Measurements from ENCODE around the gene S1PR5. TPM values are rescaled to one million over a fixed set of nuclear protein-coding genes. Genes with fewer than 3 reads are reported as not detected.

The S1PR5 gene
- total and polyA plus RNA-seq, 4 donors, result 0.17 to 0.56 (median 0.34) TPM

DNA sequence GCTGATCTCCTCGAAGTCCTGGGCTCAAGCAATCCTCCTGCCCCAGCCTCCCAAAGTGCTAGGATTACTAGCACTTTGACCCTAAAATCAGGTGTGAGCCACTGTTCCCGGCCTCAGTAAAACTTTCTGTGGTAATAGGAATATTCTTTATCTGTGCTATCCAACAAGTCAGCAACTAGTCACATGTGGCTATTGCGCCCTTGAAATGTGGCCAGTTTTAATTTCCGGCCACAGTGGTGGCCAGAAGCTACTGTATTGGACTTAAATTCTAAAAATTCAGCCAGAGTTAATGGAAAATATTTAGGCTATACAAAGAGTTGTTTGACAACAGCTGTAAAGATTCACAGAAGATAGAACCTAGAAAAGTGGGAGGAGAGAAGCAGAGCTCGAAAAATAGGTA is 44.1 kb downstream of the S1PR5 start:
- H3K9me3 ChIP-seq (ENCODE audit: control insufficient read depth in 4 of 4, low read length in 3 of 4), result no peaks in the 10 kb centered on the region
- WGBS, result 81% methylated on average over 5 of the region's 5 CpGs
- TF ChIP-seq FOXA1 (IDR thresholded peaks at IDR 0.05), result no peak
- no peak for TF ChIP-seq FOXA2 (IDR thresholded peaks at IDR 0.05)
- TF ChIP-seq, protein P1, sequence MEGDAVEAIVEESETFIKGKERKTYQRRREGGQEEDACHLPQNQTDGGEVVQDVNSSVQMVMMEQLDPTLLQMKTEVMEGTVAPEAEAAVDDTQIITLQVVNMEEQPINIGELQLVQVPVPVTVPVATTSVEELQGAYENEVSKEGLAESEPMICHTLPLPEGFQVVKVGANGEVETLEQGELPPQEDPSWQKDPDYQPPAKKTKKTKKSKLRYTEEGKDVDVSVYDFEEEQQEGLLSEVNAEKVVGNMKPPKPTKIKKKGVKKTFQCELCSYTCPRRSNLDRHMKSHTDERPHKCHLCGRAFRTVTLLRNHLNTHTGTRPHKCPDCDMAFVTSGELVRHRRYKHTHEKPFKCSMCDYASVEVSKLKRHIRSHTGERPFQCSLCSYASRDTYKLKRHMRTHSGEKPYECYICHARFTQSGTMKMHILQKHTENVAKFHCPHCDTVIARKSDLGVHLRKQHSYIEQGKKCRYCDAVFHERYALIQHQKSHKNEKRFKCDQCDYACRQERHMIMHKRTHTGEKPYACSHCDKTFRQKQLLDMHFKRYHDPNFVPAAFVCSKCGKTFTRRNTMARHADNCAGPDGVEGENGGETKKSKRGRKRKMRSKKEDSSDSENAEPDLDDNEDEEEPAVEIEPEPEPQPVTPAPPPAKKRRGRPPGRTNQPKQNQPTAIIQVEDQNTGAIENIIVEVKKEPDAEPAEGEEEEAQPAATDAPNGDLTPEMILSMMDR (IDR thresholded peaks at IDR 0.05; ENCODE audit: low read depth, low read length, missing input control), result no peak
- H3K4me3 ChIP-seq (ENCODE audit: low read depth in 1 of 3, low read length in 3 of 3), result no peak overlapping the region
- DNase-seq (ENCODE audit: low spot score), result no peak
- no peaks in the 10 kb centered on the region for H3K36me3 ChIP-seq (ENCODE audit: control insufficient read depth in 4 of 4, insufficient read depth in 3 of 4, low read depth in 1 of 4, low read length in 3 of 4)
- no peaks in the 10 kb centered on the region for H3K27me3 ChIP-seq (ENCODE audit: control insufficient read depth in 4 of 4, insufficient read depth in 4 of 4, low read length in 3 of 4)
- no peak overlapping the region for H3K9ac ChIP-seq (ENCODE audit: low read depth in 1 of 2, low read length in 2 of 2)
- H3K4me1 ChIP-seq (ENCODE audit: control insufficient read depth in 4 of 4, insufficient read depth in 4 of 4, low read length in 3 of 4), result no peaks in the 10 kb centered on the region
- H3K27ac ChIP-seq (ENCODE audit: low read depth in 1 of 2, low read length in 2 of 2), result no peak overlapping the region

DNA sequence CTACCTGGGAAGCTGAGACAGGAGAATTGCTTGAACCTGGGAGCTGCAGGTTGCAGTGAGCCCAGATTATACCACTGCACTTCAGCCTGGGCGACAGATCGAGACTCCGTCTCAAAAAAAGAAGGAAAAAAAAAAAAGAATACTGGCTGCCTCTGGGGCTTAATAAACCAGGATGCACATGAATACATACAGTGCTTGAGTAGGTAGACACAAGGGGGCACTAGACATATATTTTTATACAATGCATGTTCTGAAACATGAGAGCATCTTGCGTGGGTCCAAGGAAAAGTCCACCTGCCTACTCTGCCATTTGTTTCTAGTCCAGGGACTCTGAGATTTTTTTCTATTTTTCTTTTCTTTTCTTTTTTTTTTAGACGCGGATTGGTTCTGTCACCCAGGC is 45.3 kb downstream of the S1PR5 start:
- peaks cover 0 to 2% (median 0%) of the 10 kb centered on the region in 4 donors for H3K36me3 ChIP-seq (ENCODE audit: control insufficient read depth in 4 of 4, insufficient read depth in 3 of 4, low read depth in 1 of 4, low read length in 3 of 4)
- H3K9me3 ChIP-seq (ENCODE audit: control insufficient read depth in 4 of 4, low read length in 3 of 4), result no peaks in the 10 kb centered on the region
- H3K27me3 ChIP-seq (ENCODE audit: control insufficient read depth in 4 of 4, insufficient read depth in 4 of 4, low read length in 3 of 4), result no peaks in the 10 kb centered on the region
- WGBS, result 45% methylated on average over 6 of the region's 6 CpGs
- no peak for DNase-seq (ENCODE audit: low spot score)
- no peak overlapping the region for H3K9ac ChIP-seq (ENCODE audit: low read depth in 1 of 2, low read length in 2 of 2)
- no peaks in the 10 kb centered on the region for H3K4me1 ChIP-seq (ENCODE audit: control insufficient read depth in 4 of 4, insufficient read depth in 4 of 4, low read length in 3 of 4)
- TF ChIP-seq RAD21 (IDR thresholded peaks at IDR 0.05), result peak; percentile 31 to 38
- no peak for TF ChIP-seq NR2F2 (IDR thresholded peaks at IDR 0.05)
- TF ChIP-seq EGR1 (IDR thresholded peaks at IDR 0.05; ENCODE audit: low read depth in 2 of 2), result no peak
- TF ChIP-seq, protein P1 (IDR thresholded peaks at IDR 0.05; ENCODE audit: low read depth, low read length, missing input control), result peak; percentile 24
- H3K27ac ChIP-seq (ENCODE audit: low read depth in 1 of 2, low read length in 2 of 2), result no peak overlapping the region
- no peak overlapping the region for H3K4me3 ChIP-seq (ENCODE audit: low read depth in 1 of 3, low read length in 3 of 3)

DNA sequence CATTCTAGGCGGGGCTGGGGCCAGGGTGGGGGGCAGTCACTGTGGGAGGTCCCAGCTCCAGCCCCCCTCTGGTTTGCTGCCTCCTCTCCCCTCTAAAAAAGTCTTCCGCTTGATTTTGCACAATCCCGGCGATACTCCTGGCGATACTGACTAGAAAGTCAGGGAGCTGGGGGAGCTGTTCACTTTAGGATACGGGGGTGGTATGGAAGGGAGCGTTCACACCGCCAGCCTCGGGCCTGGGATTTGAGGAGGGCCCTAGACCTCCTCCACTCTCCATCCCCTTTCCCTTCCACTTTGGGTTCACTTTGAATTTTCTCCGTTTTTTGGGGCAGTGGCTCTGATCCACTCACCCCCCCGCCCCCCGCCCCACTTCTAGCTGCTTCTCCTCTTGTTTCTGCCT is 49.1 kb downstream of the S1PR5 start:
- peaks cover 0 to 3% (median under 1%) of the 10 kb centered on the region in 4 donors for H3K36me3 ChIP-seq (ENCODE audit: control insufficient read depth in 4 of 4, insufficient read depth in 3 of 4, low read depth in 1 of 4, low read length in 3 of 4)
- no peak overlapping the region for H3K4me3 ChIP-seq (ENCODE audit: low read depth in 1 of 3, low read length in 3 of 3)
- H3K9ac ChIP-seq (ENCODE audit: low read depth in 1 of 2, low read length in 2 of 2), result no peak overlapping the region
- 78% methylated on average over 12 of the region's 12 CpGs for WGBS
- H3K27me3 ChIP-seq (ENCODE audit: control insufficient read depth in 4 of 4, insufficient read depth in 4 of 4, low read length in 3 of 4), result no peaks in the 10 kb centered on the region
- TF ChIP-seq, protein P1 (IDR thresholded peaks at IDR 0.05; ENCODE audit: low read depth, low read length, missing input control), result no peak
- H3K9me3 ChIP-seq (ENCODE audit: control insufficient read depth in 4 of 4, low read length in 3 of 4), result no peaks in the 10 kb centered on the region
- no peak for DNase-seq (ENCODE audit: low spot score)
- H3K4me1 ChIP-seq (ENCODE audit: control insufficient read depth in 4 of 4, insufficient read depth in 4 of 4, low read length in 3 of 4), result no peaks in the 10 kb centered on the region
- H3K27ac ChIP-seq (ENCODE audit: low read depth in 1 of 2, low read length in 2 of 2), result no peak overlapping the region

Measured in liver (tissue), 9 donors.